Right lobe of liver (tissue), 6 donors: ENCODE results near the gene JUND. TPM values are rescaled to one million over a fixed set of nuclear protein-coding genes. Genes with fewer than 3 reads are reported as not detected.

Experiments used
- ATAC-seq, 4 donors: fragments of 200-7000 bp; cut with Tn5 transposase; one replicate each; pipeline ENCODE4 v1.9.1; 2020; ENCODE audit warnings: mild to moderate bottlenecking in 4 of 4, moderate library complexity in 4 of 4
- DNase-seq, 3 donors: peaks; one replicate each; pipeline ENCODE4 v3.0.0-alpha.2; 2020
- H3K27ac ChIP-seq, 3 donors: fragments of 200-600 bp; one replicate each; pipeline ENCODE4 v1.8.0; 2022
- H3K27me3 ChIP-seq, 2 donors: fragments of 200-600 bp; one replicate each; pipeline ENCODE4 v1.8.0; 2022
- H3K36me3 ChIP-seq, 4 donors: fragments of 200-600 bp; sonication (generic) in 1 of 4; one replicate each; pipeline versions ENCODE4 v1.5.1 to v1.8.0; 2017 to 2022; ENCODE audit warnings: control low read depth in 1 of 4
- H3K4me1 ChIP-seq, 4 donors: fragments of 200-600 bp; sonication (generic) in 1 of 4; one replicate each; pipeline versions ENCODE4 v1.5.1 to v1.8.0; 2017 to 2022; ENCODE audit warnings: control low read depth in 1 of 4
- H3K4me3 ChIP-seq, 3 donors: fragments of 200-600 bp; one replicate each; pipeline ENCODE4 v1.8.0; 2022
- H3K9me3 ChIP-seq, 4 donors: fragments of 200-600 bp; sonication (generic) in 1 of 4; one replicate each; pipeline versions ENCODE4 v1.5.1 to v1.8.0; 2017 to 2022; ENCODE audit warnings: control low read depth in 1 of 4
- POLR2A ChIP-seq: fragments of 450-650 bp; IDR thresholded peaks from one replicate; pipeline ENCODE4 v1.6.1; 2017; ENCODE audit warnings: antibody characterized with exemption, mild to moderate bottlenecking
- WGBS: methylation state at CpG from one replicate; pipeline ENCODE4 v1.1.6; 2018; ENCODE audit warnings: low coverage, low lambda C conversion rate; ENCODE audit not compliant: insufficient coverage; ENCODE audit errors: missing lambda C conversion rate; 5-methylcytosine and 5-hydroxymethylcytosine counted together
- intact Hi-C, 2 donors: fragments of 100-400 bp; cut with DNase I; formaldehyde crosslinking; loops; one replicate each; pipeline versions ENCODE4 v1.11.2 to v1.14.1; 2022
- total RNA-seq, 6 experiments: library from RNA; depleted of rRNA in 2 of 6; stranded (reverse); fragments of >200 nt in 2 of 6; fragmentation: NEBNext Ultra II Directional in 3 of 6; extraction: Animal tissue kit (Norgen Biotek cat#: 25700) in 3 of 6; gene quantifications; one replicate each; pipeline versions ENCODE4 v1.1.0 to v1.2.4, GENCODE V29; 2016 to 2023
- TF ChIP-seq, protein P1 (sequence below), 4 donors: fragments of 200-600 bp in 3 of 4; fragments of 450-650 bp in 1 of 4; IDR thresholded peaks; one replicate each; pipeline versions ENCODE4 v1.5.1 to v1.8.0; 2016 to 2022; ENCODE audit warnings: antibody characterized with exemption in 4 of 4, mild to moderate bottlenecking in 2 of 4
- donor health status: DM: no; HTN: yes; CAD: no.
- donor health status: DM: no; HTN: no; CAD: no.
- donor health status: DM: no; HTN: no; CAD: no.
- donor health status: DM: no; HTN: yes; CAD: no.
- donor health status: DM: no; HTN: yes; CAD: no.

Gene JUND
- total RNA-seq, 6 experiments from 2014 or later = 29.3 to 188 (median 134) TPM

- no peaks in the 10 kb centered on the region for H3K27me3 ChIP-seq
- H3K27ac ChIP-seq = no peak overlapping the region
- H3K36me3 ChIP-seq = peaks cover 0 to 2% (median 0%) of the 10 kb centered on the region in 4 donors
- ATAC-seq = peak in 3 of 4 donors; percentile 15 to 36 (median 26)
- no peak overlapping the region for H3K4me3 ChIP-seq
- H3K4me1 ChIP-seq = peaks cover 0 to 30% (median 0%) of the 10 kb centered on the region in 4 donors
- H3K9me3 ChIP-seq = no peaks in the 10 kb centered on the region
- WGBS = no CpG with 5 or more reads among the region's 11 CpGs
- intact Hi-C loops = no loop called here
- TF ChIP-seq, protein P1, sequence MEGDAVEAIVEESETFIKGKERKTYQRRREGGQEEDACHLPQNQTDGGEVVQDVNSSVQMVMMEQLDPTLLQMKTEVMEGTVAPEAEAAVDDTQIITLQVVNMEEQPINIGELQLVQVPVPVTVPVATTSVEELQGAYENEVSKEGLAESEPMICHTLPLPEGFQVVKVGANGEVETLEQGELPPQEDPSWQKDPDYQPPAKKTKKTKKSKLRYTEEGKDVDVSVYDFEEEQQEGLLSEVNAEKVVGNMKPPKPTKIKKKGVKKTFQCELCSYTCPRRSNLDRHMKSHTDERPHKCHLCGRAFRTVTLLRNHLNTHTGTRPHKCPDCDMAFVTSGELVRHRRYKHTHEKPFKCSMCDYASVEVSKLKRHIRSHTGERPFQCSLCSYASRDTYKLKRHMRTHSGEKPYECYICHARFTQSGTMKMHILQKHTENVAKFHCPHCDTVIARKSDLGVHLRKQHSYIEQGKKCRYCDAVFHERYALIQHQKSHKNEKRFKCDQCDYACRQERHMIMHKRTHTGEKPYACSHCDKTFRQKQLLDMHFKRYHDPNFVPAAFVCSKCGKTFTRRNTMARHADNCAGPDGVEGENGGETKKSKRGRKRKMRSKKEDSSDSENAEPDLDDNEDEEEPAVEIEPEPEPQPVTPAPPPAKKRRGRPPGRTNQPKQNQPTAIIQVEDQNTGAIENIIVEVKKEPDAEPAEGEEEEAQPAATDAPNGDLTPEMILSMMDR (IDR thresholded peaks at IDR 0.05) = no peak
- no peak for TF ChIP-seq POLR2A
- peak in 1 of 3 donors; percentile 61 for DNase-seq
These were observed 30.7 kb upstream of the JUND start for GRCh38 chr19:18312092-18312534.

GRCh38 chr19:18311502-18312091 is 30.2 kb upstream of the JUND start:
- Histone ChIP-seq H3K4me1 (peaks cover 0 to 30% (median 0%) of the 10 kb centered on the region in 4 donors), H3K36me3 (peaks cover 0 to 2% (median 0%) of the 10 kb centered on the region in 4 donors), H3K9me3 (no peaks in the 10 kb centered on the region), H3K27ac (no peak overlapping the region), H3K27me3 (no peaks in the 10 kb centered on the region), H3K4me3 (no peak overlapping the region)
- no CpG with 5 or more reads among the region's 22 CpGs for WGBS
- DNase-seq = no peak
- no peak for ATAC-seq
- TF ChIP-seq POLR2A = no peak
- TF ChIP-seq, protein P1 (IDR thresholded peaks at IDR 0.05) = no peak
- intact Hi-C loops = no loop called here

DNA sequence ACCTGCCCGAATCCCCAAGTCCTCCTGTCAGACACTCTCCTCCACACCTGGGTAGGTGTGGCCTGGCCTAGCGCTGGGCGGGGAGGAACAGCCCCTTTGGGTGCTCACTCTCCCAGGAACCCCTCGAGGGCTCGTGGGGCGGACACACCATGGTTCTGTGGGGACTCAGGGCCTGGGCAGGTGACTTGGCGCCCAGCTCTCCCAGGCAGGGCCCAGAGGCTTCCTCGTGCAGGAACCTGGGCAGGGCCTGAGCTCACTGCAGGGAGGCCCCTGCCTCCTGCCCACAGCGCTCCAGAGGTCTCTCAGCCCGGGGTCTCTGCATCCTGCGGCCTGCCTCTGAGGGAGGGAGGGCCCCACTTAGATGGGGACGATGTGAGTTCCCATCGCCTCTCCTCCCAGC is 29.5 kb upstream of the JUND start:
- intact Hi-C loops = no loop called here
- no peak overlapping the region for H3K27ac ChIP-seq
- H3K36me3 ChIP-seq = peaks cover 0 to 4% (median under 1%) of the 10 kb centered on the region in 4 donors
- DNase-seq (no peak), ATAC-seq (peak in 1 of 4 donors; percentile 1)
- no peak for TF ChIP-seq POLR2A
- TF ChIP-seq, protein P1 (IDR thresholded peaks at IDR 0.05) = no peak
- H3K9me3 ChIP-seq = no peaks in the 10 kb centered on the region
- no peaks in the 10 kb centered on the region for H3K27me3 ChIP-seq
- WGBS = 73% methylated on average over 2 of the region's 13 CpGs
- H3K4me3 ChIP-seq = no peak overlapping the region
- peaks cover 0 to 30% (median 0%) of the 10 kb centered on the region in 4 donors for H3K4me1 ChIP-seq

DNA sequence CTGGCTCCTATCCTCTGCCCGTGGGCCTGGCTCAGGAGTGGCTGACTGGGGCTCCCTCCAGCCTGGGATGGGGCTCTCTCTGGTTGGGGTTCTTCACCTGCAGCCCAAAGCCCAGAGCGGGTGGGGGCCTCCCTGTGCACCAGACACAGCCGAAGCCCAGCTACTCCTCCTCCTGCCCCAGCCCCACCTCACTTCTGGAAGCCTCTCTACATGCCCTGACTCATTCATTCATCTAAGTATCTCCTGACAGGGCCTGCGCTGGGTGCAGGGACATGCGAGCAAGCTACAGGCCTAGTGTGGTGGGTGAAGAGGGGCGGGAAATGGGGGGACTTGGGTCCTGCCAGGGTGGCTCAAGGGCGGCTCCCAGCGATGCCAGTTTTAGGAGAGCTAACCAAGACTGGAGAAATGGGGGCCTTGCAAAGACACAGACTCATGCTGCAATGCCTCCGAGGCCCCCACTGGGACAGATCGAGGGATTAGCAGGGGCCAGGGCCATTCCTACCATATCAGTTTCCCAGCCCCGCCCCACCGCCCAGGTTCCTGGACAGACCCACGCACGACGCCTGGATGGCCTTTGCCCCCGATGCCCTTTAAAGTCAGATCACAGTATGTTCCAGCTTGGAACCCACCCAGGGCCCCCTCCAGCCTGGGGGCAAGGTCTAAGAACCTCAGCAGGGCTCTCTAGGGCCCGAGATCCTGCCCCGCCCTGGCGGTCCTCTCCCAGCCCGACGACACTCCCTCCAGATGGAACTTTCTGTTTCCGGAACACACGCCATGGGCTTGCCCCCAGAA is 28.9 kb upstream of the JUND start:
- H3K4me1 ChIP-seq = peaks cover 0 to 30% (median 0%) of the 10 kb centered on the region in 4 donors
- no peaks in the 10 kb centered on the region for H3K27me3 ChIP-seq
- TF ChIP-seq POLR2A = no peak
- TF ChIP-seq, protein P1 (IDR thresholded peaks at IDR 0.05) = no peak
- H3K27ac ChIP-seq = no peak overlapping the region
- intact Hi-C loops = no loop called here
- H3K36me3 ChIP-seq = peaks cover 0 to 4% (median under 1%) of the 10 kb centered on the region in 4 donors
- WGBS = 58% methylated on average over 7 of the region's 23 CpGs
- ATAC-seq (peak in 1 of 4 donors; percentile 36), DNase-seq (peak in 1 of 3 donors; percentile 60)
- H3K9me3 ChIP-seq = no peaks in the 10 kb centered on the region
- no peak overlapping the region for H3K4me3 ChIP-seq
